Measurements from ENCODE around the gene VSTM2L. TPM values are rescaled to one million over a fixed set of nuclear protein-coding genes. Genes with fewer than 3 reads are reported as not detected.

The VSTM2L gene
- polyA plus RNA-seq, 1 of the 3 experiments (the other 2 are of a cell fraction), result 5.1 TPM

DNA sequence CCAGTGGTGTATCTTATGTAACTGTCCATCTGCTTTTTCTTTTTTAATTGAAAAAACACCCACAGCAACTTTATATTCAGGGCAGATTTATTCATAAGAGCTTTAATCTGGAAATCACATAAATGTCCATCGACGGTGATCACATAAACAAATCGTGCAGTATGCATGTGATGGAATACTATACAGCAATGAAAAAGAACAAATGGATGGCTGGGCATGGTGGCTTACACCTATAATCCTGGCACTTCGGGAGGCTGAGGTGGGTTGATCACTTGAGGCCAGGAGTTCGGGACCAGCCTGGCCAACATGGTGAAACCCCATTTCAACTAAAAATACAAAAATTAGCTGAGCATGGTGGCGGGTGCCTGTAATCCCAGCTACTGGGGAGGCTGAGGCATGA is 39.1 kb downstream of the VSTM2L start:
- H3K9me2 ChIP-seq, result no peaks in the 10 kb centered on the region
- no peaks in the 10 kb centered on the region for H3K79me2 ChIP-seq (ENCODE audit: insufficient read depth)
- no peaks in the 10 kb centered on the region for H4K20me1 ChIP-seq (ENCODE audit: insufficient read depth)
- no peak overlapping the region for H2AFZ ChIP-seq (ENCODE audit: low read depth)
- no peaks in the 10 kb centered on the region for H3K36me3 ChIP-seq (replicated peaks in 1 of 2; ENCODE audit: control insufficient read depth in 1 of 2, insufficient read depth in 2 of 2, low read length in 1 of 2)
- H3K9me3 ChIP-seq, result no peaks in the 10 kb centered on the region
- POLR2A ChIA-PET, result no interaction called here
- no peak overlapping the region for H3K4me2 ChIP-seq
- 52% methylated on average over 5 of the region's 6 CpGs for WGBS (ENCODE audit: low lambda C conversion rate)
- no peak for TF ChIP-seq MEF2A (IDR thresholded peaks at IDR 0.05; ENCODE audit: borderline replicate concordance, low read depth)
- TF ChIP-seq TCF12 (IDR thresholded peaks at IDR 0.05), result no peak
- TF ChIP-seq FOXJ3 (CRISPR knock-in tag; IDR thresholded peaks at IDR 0.05), result no peak
- no peak for TF ChIP-seq FOXM1 (IDR thresholded peaks at IDR 0.05; ENCODE audit: low read depth)
- no peak for TF ChIP-seq MAX (IDR thresholded peaks at IDR 0.05; ENCODE audit: low read depth)
- TF ChIP-seq SIN3A (IDR thresholded peaks at IDR 0.05; ENCODE audit: borderline replicate concordance, low read depth, low read length), result no peak
- TF ChIP-seq CHD2 (IDR thresholded peaks at IDR 0.05; ENCODE audit: low read length, partially characterized antibody), result no peak
- no peak overlapping the region for H3K9ac ChIP-seq
- CTCF ChIA-PET, result interaction anchor here (1.1 to 1.6 kb wide), 2 partner anchors 30 to 378 kb away, joined by 3 to 4 read pairs; no protein-coding TSS in a partner anchor
- no peak overlapping the region for H3K27ac ChIP-seq (ENCODE audit: low read depth in 2 of 2, low read length in 1 of 2)
- no peaks in the 10 kb centered on the region for H3K4me1 ChIP-seq (ENCODE audit: control insufficient read depth in 1 of 2, insufficient read depth in 2 of 2, low read depth in 1 of 2, low read length in 1 of 2)
- no peaks in the 10 kb centered on the region for H3F3A ChIP-seq (replicated peaks; ENCODE audit: insufficient read depth)
- DNase-seq, result no peak
- H3K27me3 ChIP-seq (ENCODE audit: insufficient read depth), result no peaks in the 10 kb centered on the region
- H3K4me3 ChIP-seq (ENCODE audit: low read depth in 2 of 2, low read length in 1 of 2), result no peak overlapping the region

GRCh38 chr20:37943033-37943432 is 40.1 kb downstream of the VSTM2L start:
- CTCF ChIA-PET, result interaction anchor here (1.6 to 2.5 kb wide), 4 partner anchors 14 to 40 kb away, joined by 4 to 8 read pairs (median 6); no protein-coding TSS in a partner anchor

More at GRCh38 chr20:37943033-37943432, 40.1 kb downstream of the VSTM2L start:
- Histone ChIP-seq H3K27ac (ENCODE audit: low read depth in 2 of 2, low read length in 1 of 2) (no peak overlapping the region), H3K4me1 (ENCODE audit: control insufficient read depth in 1 of 2, insufficient read depth in 2 of 2, low read depth in 1 of 2, low read length in 1 of 2) (no peaks in the 10 kb centered on the region), H4K20me1 (ENCODE audit: insufficient read depth) (no peaks in the 10 kb centered on the region), H2AFZ (ENCODE audit: low read depth) (no peak overlapping the region), H3K4me2 (no peak overlapping the region), H3K9ac (no peak overlapping the region), H3K9me3 (no peaks in the 10 kb centered on the region), H3F3A (replicated peaks; ENCODE audit: insufficient read depth) (no peaks in the 10 kb centered on the region), H3K79me2 (ENCODE audit: insufficient read depth) (no peaks in the 10 kb centered on the region), H3K4me3 (ENCODE audit: low read depth in 2 of 2, low read length in 1 of 2) (no peak overlapping the region), H3K9me2 (no peaks in the 10 kb centered on the region), H3K36me3 (replicated peaks in 1 of 2; ENCODE audit: control insufficient read depth in 1 of 2, insufficient read depth in 2 of 2, low read length in 1 of 2) (no peaks in the 10 kb centered on the region), H3K27me3 (ENCODE audit: insufficient read depth) (no peaks in the 10 kb centered on the region)
- POLR2A ChIA-PET, result interaction anchor here (0.6 kb wide), 1 partner anchor 31 kb away, joined by 4 read pairs; no protein-coding TSS in a partner anchor
- TF ChIP-seq MAX (IDR thresholded peaks at IDR 0.05; ENCODE audit: low read depth) (no peak), JUND (IDR thresholded peaks at IDR 0.05) (no peak), GATA2 (CRISPR knock-in tag; IDR thresholded peaks at IDR 0.05) (no peak), MXI1 (IDR thresholded peaks at IDR 0.05; ENCODE audit: low read depth, low read length) (no peak), TAF1 (IDR thresholded peaks at IDR 0.05; ENCODE audit: borderline replicate concordance, low read depth, low read length) (no peak), NRF1 (IDR thresholded peaks at IDR 0.05; ENCODE audit: low read depth, low read length) (no peak), MEF2A (IDR thresholded peaks at IDR 0.05; ENCODE audit: borderline replicate concordance, low read depth) (no peak), SIN3A (IDR thresholded peaks at IDR 0.05; ENCODE audit: borderline replicate concordance, low read depth, low read length) (no peak), NFIC (IDR thresholded peaks at IDR 0.05; ENCODE audit: borderline replicate concordance) (no peak), PBX3 (IDR thresholded peaks at IDR 0.05) (no peak), RXRA (IDR thresholded peaks at IDR 0.05; ENCODE audit: borderline replicate concordance, low read depth) (no peak), TEAD4 (IDR thresholded peaks at IDR 0.05; ENCODE audit: borderline replicate concordance, insufficient read depth) (no peak)
- WGBS (ENCODE audit: low lambda C conversion rate), result 81% methylated on average over 12 of the region's 12 CpGs
- no peak for DNase-seq

Data from SK-N-SH (cell line).